ENCODE measurements around the gene MAGEE2. TPM values are rescaled to one million over a fixed set of nuclear protein-coding genes. Genes with fewer than 3 reads are reported as not detected.
A peak's percentile ranks its signal among the peaks of the same experiment; 100 is the strongest.

The MAGEE2 gene
- total and polyA plus RNA-seq, 7 donors, result 0.10 to 0.36 TPM; not detected in 5

DNA sequence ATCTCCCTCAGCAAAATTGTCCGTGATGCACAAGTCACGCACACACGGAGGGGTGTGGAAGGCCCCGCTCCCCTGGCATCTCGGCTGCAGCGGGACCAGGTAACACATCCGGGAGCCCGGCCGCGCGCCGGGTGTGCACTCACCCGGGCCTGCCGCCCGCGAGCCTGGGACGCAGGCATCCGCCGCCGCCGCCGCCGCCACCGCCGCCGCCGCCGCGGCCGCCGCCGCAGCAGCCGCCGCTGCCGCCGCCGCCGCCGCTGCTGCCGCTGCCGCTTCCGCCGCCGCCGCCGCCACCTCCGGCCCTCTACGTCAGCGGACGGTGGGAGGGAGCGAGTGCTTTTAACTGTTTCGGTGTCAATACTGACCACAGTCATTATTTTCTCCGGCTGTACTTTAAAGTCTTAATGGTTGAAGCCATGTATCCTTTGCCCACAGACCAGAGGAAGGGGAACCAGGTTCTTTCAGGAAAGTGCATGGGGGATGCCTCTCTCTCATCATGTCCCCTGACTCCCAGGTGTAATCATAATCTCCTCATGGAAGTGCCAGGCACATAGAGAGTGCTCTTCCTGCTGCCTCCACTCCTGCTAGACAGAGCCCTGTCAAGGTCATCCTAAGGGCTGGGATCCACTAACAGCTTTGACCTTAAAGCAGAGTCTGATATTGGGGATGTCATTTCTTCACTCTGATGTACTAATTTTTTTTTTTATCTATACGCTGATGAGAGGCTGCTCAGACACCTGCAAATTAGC is 38.0 kb downstream of the MAGEE2 start:
- TF ChIP-seq POLR2AphosphoS5 (IDR thresholded peaks at IDR 0.05) (no peak), CTCF (IDR thresholded peaks at IDR 0.05) (no peak), EP300 (IDR thresholded peaks at IDR 0.05) (no peak), POLR2A (IDR thresholded peaks at IDR 0.05) (no peak)
- peak overlapping the region; percentile 62 to 68 (median 63) for H3K27ac ChIP-seq
- peak overlapping the region; percentile 31 to 52 (median 49) for H3K4me3 ChIP-seq
- no peak for DNase-seq
- 1 to 3% methylated on average over 54 of the region's 54 CpGs for WGBS, 2 donors
- H3K27me3 ChIP-seq, result no peaks in the 10 kb centered on the region
- intact Hi-C loops (cut with DNase I), result loop anchor here (10.0 kb wide), 1 partner anchor 462 kb away; no protein-coding TSS in a partner anchor
- H3K36me3 ChIP-seq, result no peaks in the 10 kb centered on the region
- H3K9me3 ChIP-seq, result peaks cover 0 to 11% (median 2%) of the 10 kb centered on the region in 4 donors
- no peaks in the 10 kb centered on the region for H3K4me1 ChIP-seq
